IMR-90 (cell line): ENCODE results near the gene TMEM131. TPM values are rescaled to one million over a fixed set of nuclear protein-coding genes. Genes with fewer than 3 reads are reported as not detected.

Experiments used
- ATAC-seq: fragments of 200-7000 bp; cut with Tn5 transposase; 2 replicates; pipeline ENCODE4 v1.9.1; 2020; ENCODE audit warnings: low read depth, mild to moderate bottlenecking, moderate library complexity
- BruUV-seq: library from RNA; stranded (reverse); fragments of 400-500 nt; replicated peaks from 2 replicates; lab custom pipeline; 2021; lab: Mats Ljungman, UMichigan
- CTCF ChIA-PET: fragments of 300-600 bp; formaldehyde crosslinking; extraction: SDS; loops from one replicate; lab custom pipeline; 2021; ENCODE audit warnings: antibody characterized with exemption; lab: Yijun Ruan, JAX
- POLR2A ChIA-PET: fragments of 300-600 bp; sonication (Branson Sonifier 250); formaldehyde crosslinking; loops from one replicate; lab custom pipeline; 2022; ENCODE audit warnings: antibody characterized with exemption; ENCODE audit not compliant: unreplicated experiment; lab: Charles Lee
- DNase-seq: peaks from one replicate; pipeline ENCODE4 v3.0.0; 2013
- H2AFZ ChIP-seq: replicated peaks from 2 replicates; pipeline ENCODE3; 2013; ENCODE audit warnings: low read length, mild to moderate bottlenecking; ENCODE audit not compliant: poor library complexity
- H2AK5ac ChIP-seq: 2 replicates; pipeline ENCODE4 v1.6.1; 2013; ENCODE audit warnings: low read depth, low read length, inconsistent platforms
- H2AK9ac ChIP-seq: replicated peaks from 2 replicates; pipeline ENCODE3; 2013; ENCODE audit warnings: mild to moderate bottlenecking, low read depth, low read length, moderate library complexity; ENCODE audit not compliant: poor library complexity
- H2BK120ac ChIP-seq: 2 replicates; pipeline ENCODE4 v1.6.1; 2013; ENCODE audit warnings: low read depth, low read length, inconsistent platforms
- H2BK15ac ChIP-seq: 3 replicates; pipeline ENCODE4 v1.6.1; 2013; ENCODE audit warnings: low read depth, low read length, inconsistent platforms
- H2BK20ac ChIP-seq: 2 replicates; pipeline ENCODE4 v1.6.1; 2013; ENCODE audit warnings: low read depth, mild to moderate bottlenecking, inconsistent platforms, low read length, moderate library complexity
- H2BK5ac ChIP-seq: 2 replicates; pipeline ENCODE4 v1.6.1; 2013; ENCODE audit warnings: mild to moderate bottlenecking, low read depth, low read length, inconsistent platforms; ENCODE audit not compliant: poor library complexity, severe bottlenecking
- H3K14ac ChIP-seq: replicated peaks from 2 replicates; pipeline ENCODE4 v1.6.1; 2013; ENCODE audit warnings: low read depth, low read length, inconsistent platforms
- H3K18ac ChIP-seq: 2 replicates; pipeline ENCODE4 v1.6.1; 2013; ENCODE audit warnings: low read depth, low read length, control low read depth
- H3K23ac ChIP-seq: 2 replicates; pipeline ENCODE4 v1.6.1; 2013; ENCODE audit warnings: low read depth, low read length, inconsistent platforms
- H3K27ac ChIP-seq: 2 replicates; pipeline ENCODE4 v1.5.1; 2013; ENCODE audit warnings: mild to moderate bottlenecking, control low read depth, low read length; ENCODE audit not compliant: insufficient read depth
- H3K27me3 ChIP-seq: 2 replicates; pipeline ENCODE4 v1.6.1; 2013; ENCODE audit warnings: low read length; ENCODE audit not compliant: control insufficient read depth, insufficient read depth
- H3K36me3 ChIP-seq: 2 replicates; pipeline ENCODE4 v1.6.1; 2013; ENCODE audit warnings: low read length, mixed read lengths; ENCODE audit not compliant: control insufficient read depth, insufficient read depth
- H3K4ac ChIP-seq: 2 replicates; pipeline ENCODE4 v1.6.1; 2013; ENCODE audit warnings: low read depth, low read length, inconsistent platforms
- H3K4me1 ChIP-seq: 2 replicates; pipeline ENCODE4 v1.6.1; 2013; ENCODE audit warnings: low read length, mixed read lengths; ENCODE audit not compliant: control insufficient read depth, insufficient read depth
- H3K4me2 ChIP-seq: 2 replicates; pipeline ENCODE4 v1.6.1; 2013; ENCODE audit warnings: low read depth, mild to moderate bottlenecking, control low read depth, low read length, moderate library complexity
- H3K4me3 ChIP-seq: 2 replicates; pipeline ENCODE4 v1.5.1; 2013; ENCODE audit warnings: low read depth, mild to moderate bottlenecking, control low read depth, low read length, moderate library complexity; ENCODE audit not compliant: insufficient read depth
- H3K56ac ChIP-seq: 2 replicates; pipeline ENCODE4 v1.6.1; 2013; ENCODE audit warnings: low read length, inconsistent platforms; ENCODE audit not compliant: insufficient read depth; ENCODE audit errors: extremely low read depth
- H3K79me1 ChIP-seq, 2 experiments: 2 replicates each; pipeline ENCODE4 v1.6.1; 2013; ENCODE audit warnings: low read length in 2 of 2, inconsistent platforms in 1 of 2, low read depth in 1 of 2
- H3K9ac ChIP-seq: 2 replicates; pipeline ENCODE4 v1.6.1; 2013; ENCODE audit warnings: low read depth, low read length, control low read depth
- H3K9me1 ChIP-seq: 2 replicates; pipeline ENCODE4 v1.6.1; 2013; ENCODE audit warnings: low read length, inconsistent platforms; ENCODE audit not compliant: insufficient read depth
- H3K9me3 ChIP-seq: 2 replicates; pipeline ENCODE4 v1.6.1; 2013; ENCODE audit warnings: low read length; ENCODE audit not compliant: control insufficient read depth, insufficient read depth
- H4K20me1 ChIP-seq: 2 replicates; pipeline ENCODE4 v1.6.1; 2013; ENCODE audit warnings: low read length, inconsistent platforms; ENCODE audit not compliant: insufficient read depth
- H4K5ac ChIP-seq: 2 replicates; pipeline ENCODE4 v1.6.1; 2013; ENCODE audit warnings: mild to moderate bottlenecking, low read depth, low read length, control low read depth
- H4K8ac ChIP-seq, 2 experiments: 2 replicates each; pipeline ENCODE4 v1.6.1; 2013; ENCODE audit warnings: low read depth in 2 of 2, low read length in 2 of 2, control low read depth in 1 of 2, inconsistent platforms in 1 of 2
- H4K91ac ChIP-seq: 2 replicates; pipeline ENCODE4 v1.6.1; 2013; ENCODE audit warnings: low read depth, low read length, inconsistent platforms; ENCODE audit not compliant: insufficient read depth
- CEBPB ChIP-seq: IDR thresholded peaks from 2 replicates; pipeline ENCODE4 v1.6.1; 2012; ENCODE audit warnings: low read depth, low read length, improper control_type of control experiment
- NFE2L2 ChIP-seq: fragments of 150-350 bp; IDR thresholded peaks from 2 replicates; pipeline ENCODE4 v1.6.1; 2016; ENCODE audit warnings: low read depth, mild to moderate bottlenecking, low read length
- RCOR1 ChIP-seq: IDR thresholded peaks from 2 replicates; pipeline ENCODE4 v1.6.1; 2012; ENCODE audit warnings: mild to moderate bottlenecking, low read length, improper control_type of control experiment; ENCODE audit not compliant: insufficient replicate concordance
- WGBS, 2 experiments: methylation state at CpG; one replicate each; pipeline versions ENCODE4 v1.1.5 to v1.1.7; 2013; ENCODE audit warnings: missing lambda C conversion rate in 2 of 2; ENCODE audit not compliant: insufficient read length in 1 of 2; ENCODE audit errors: extremely low coverage in 2 of 2; 5-methylcytosine and 5-hydroxymethylcytosine counted together
- dilution Hi-C: fragments of 300-500 bp; cut with HindIII; formaldehyde crosslinking; loops from one replicate; pipeline ENCODE4 v1.14.3; 2018; ENCODE audit warnings: low sequenced_read_pairs; ENCODE audit not compliant: unreplicated experiment
- in situ Hi-C: fragments of 300-500 bp; cut with MboI; formaldehyde crosslinking; loops from 3 replicates; pipeline ENCODE4 v1.14.3; 2019; ENCODE audit warnings: low sequenced_read_pairs, inconsistent platforms, mixed read lengths
- intact Hi-C: fragments of 100-400 bp; cut with micrococcal nuclease; formaldehyde crosslinking; loops from 2 replicates; pipeline ENCODE4 v1.10.0; 2022
- polyA plus RNA-seq, 3 experiments: library from polyadenylated mRNA; depleted of rRNA; stranded (reverse); fragments of >200 nt; gene quantifications; 2 replicates each; pipeline ENCODE4 v1.2.3, GENCODE V29; 2012; ENCODE audit warnings: low replicate concordance in 1 of 3
- total RNA-seq: library from RNA; depleted of rRNA; stranded (reverse); fragments of >200 nt; gene quantifications from 2 replicates; pipeline ENCODE4 v1.2.3, GENCODE V29; 2012

Gene TMEM131
- total and polyA plus RNA-seq, 2 of the 4 experiments (the other 2 are of a cell fraction), result 13.3 to 14.0 TPM

DNA sequence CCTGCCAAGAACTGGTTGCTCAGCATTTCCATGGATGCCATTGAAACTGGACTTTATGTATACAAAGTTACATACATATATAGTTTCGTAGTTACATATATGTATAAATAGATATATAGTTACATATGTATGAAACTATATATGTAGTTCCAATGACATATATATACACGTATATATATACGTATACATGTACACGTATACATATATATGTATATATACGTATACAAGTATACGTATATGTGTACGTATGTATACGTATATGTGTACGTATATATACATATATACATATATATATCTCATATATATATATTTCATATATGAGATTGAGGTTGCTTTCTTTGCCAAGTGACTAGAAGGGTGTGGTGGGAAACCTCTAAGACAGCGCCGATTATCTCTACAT lies 10.6 kb upstream of the TMEM131 start:
- H3K27ac ChIP-seq, result no peak overlapping the region
- intact Hi-C loops, result no loop called here
- no peak overlapping the region for H2BK15ac ChIP-seq
- dilution Hi-C loops, result no loop called here
- no peak overlapping the region for H2AK5ac ChIP-seq
- in situ Hi-C loops, result no loop called here
- POLR2A ChIA-PET, result no interaction called here
- H3K9ac ChIP-seq, result no peak overlapping the region
- no peak overlapping the region for H3K18ac ChIP-seq
- H2BK5ac ChIP-seq, result no peak overlapping the region
- no peak overlapping the region for H3K4ac ChIP-seq
- H3K9me3 ChIP-seq, result no peaks in the 10 kb centered on the region
- no peaks in the 10 kb centered on the region; the same call in 1 of the 2 replicates for H3K27me3 ChIP-seq
- no CpG with 5 or more reads among the region's 11 CpGs for WGBS, 2 experiments
- TF ChIP-seq NFE2L2 (no peak), RCOR1 (no peak), CEBPB (no peak)
- H2BK120ac ChIP-seq, result no peak overlapping the region
- H4K5ac ChIP-seq, result no peak overlapping the region
- DNase-seq (no peak), ATAC-seq (no peak)
- no peaks in the 10 kb centered on the region for H3K9me1 ChIP-seq
- H3K4me2 ChIP-seq, result no peak overlapping the region
- no peak overlapping the region for H2AK9ac ChIP-seq
- H2BK20ac ChIP-seq, result no peak overlapping the region
- no peak overlapping the region for H3K14ac ChIP-seq
- no peaks in the 10 kb centered on the region for H3K79me1 ChIP-seq
- H3K4me3 ChIP-seq, result no peak overlapping the region
- CTCF ChIA-PET, result no interaction called here
- no TSS peak for BruUV-seq
- H4K8ac ChIP-seq, result no peak overlapping the region
- H3K36me3 ChIP-seq, result no peaks in the 10 kb centered on the region
- no peak overlapping the region for H3K23ac ChIP-seq
- H2AFZ ChIP-seq, result no peak overlapping the region
- H3K4me1 ChIP-seq, result peaks cover 2% of the 10 kb centered on the region; the same call in 1 of the 2 replicates
- H4K91ac ChIP-seq, result no peak overlapping the region
- no peak overlapping the region for H3K56ac ChIP-seq
- no peaks in the 10 kb centered on the region for H4K20me1 ChIP-seq
